Measurements from ENCODE around the gene PACC1.
A peak's percentile ranks its signal among the peaks of the same experiment; 100 is the strongest.
"Not testable (repeated sequence)": the region's sequence is repeated elsewhere in the genome, so short reads cannot be mapped to it uniquely, and the experiment has no call there.

PACC1 gene

GRCh38 chr1:212395678-212396437, 18.8 kb downstream of the PACC1 start:
- DNase-seq (ENCODE audit: low read depth): not testable (repeated sequence)

- DNase-seq (ENCODE audit: low read depth): no peak
Observed at GRCh38 chr1:212388985-212389716, 25.5 kb downstream of the PACC1 start.

GRCh38 chr1:212386029-212386428, 28.7 kb downstream of the PACC1 start:
- no peak for DNase-seq (ENCODE audit: low read depth)

- no peak for DNase-seq (ENCODE audit: low read depth)
Observed at GRCh38 chr1:212381397-212382035, 33.2 kb downstream of the PACC1 start.

GRCh38 chr1:212379366-212379765, 35.3 kb downstream of the PACC1 start:
- DNase-seq (ENCODE audit: low read depth): no peak

GRCh38 chr1:212377644-212378043, 37.0 kb downstream of the PACC1 start:
- DNase-seq (ENCODE audit: low read depth): no peak

- DNase-seq (ENCODE audit: low read depth): no peak
Observed at GRCh38 chr1:212375986-212376385, 38.7 kb downstream of the PACC1 start.

GRCh38 chr1:212368073-212368484, 46.6 kb downstream of the PACC1 start:
- DNase-seq (ENCODE audit: low read depth): peak; percentile 11

- no peak for DNase-seq (ENCODE audit: low read depth)
Observed at GRCh38 chr1:212367474-212368072, 47.1 kb downstream of the PACC1 start.

GRCh38 chr1:212366901-212367300, 47.8 kb downstream of the PACC1 start:
- DNase-seq (ENCODE audit: low read depth): no peak

GRCh38 chr1:212364985-212365384, 49.7 kb downstream of the PACC1 start:
- DNase-seq (ENCODE audit: low read depth): no peak

- no peak for DNase-seq (ENCODE audit: low read depth)
Observed at GRCh38 chr1:212359794-212360479, 54.7 kb downstream of the PACC1 start.

GRCh38 chr1:212355230-212355969, 59.3 kb downstream of the PACC1 start:
- no peak for DNase-seq (ENCODE audit: low read depth)

GRCh38 chr1:212354464-212354863, 60.2 kb downstream of the PACC1 start:
- no peak for DNase-seq (ENCODE audit: low read depth)

GRCh38 chr1:212353181-212353580, 61.5 kb downstream of the PACC1 start:
- DNase-seq (ENCODE audit: low read depth): no peak

GRCh38 chr1:212351588-212352362, 62.9 kb downstream of the PACC1 start:
- DNase-seq (ENCODE audit: low read depth): no peak

- DNase-seq (ENCODE audit: low read depth): no peak
Observed at GRCh38 chr1:212346601-212347000, 68.1 kb downstream of the PACC1 start.

GRCh38 chr1:212344905-212345304, 69.8 kb downstream of the PACC1 start:
- DNase-seq (ENCODE audit: low read depth): no peak

GRCh38 chr1:212341090-212341489, 73.6 kb downstream of the PACC1 start:
- no peak for DNase-seq (ENCODE audit: low read depth)

- no peak for DNase-seq (ENCODE audit: low read depth)
Observed at GRCh38 chr1:212329105-212329504, 85.6 kb downstream of the PACC1 start.

All from T-helper 22 cell (primary cell).